ENCODE data around the gene RNF220. TPM values are rescaled to one million over a fixed set of nuclear protein-coding genes. Genes with fewer than 3 reads are reported as not detected.
"Not testable (repeated sequence)": the region's sequence is repeated elsewhere in the genome, so short reads cannot be mapped to it uniquely, and the experiment has no call there.

Gene RNF220
- total RNA-seq, 4 donors from 2014 or later, result 112 to 134 (median 132) TPM

GRCh38 chr1:44559330-44559729, 154.3 kb downstream of the RNF220 start:
- Histone ChIP-seq H3K9me3 (no peaks in the 10 kb centered on the region), H3K36me3 (no peaks in the 10 kb centered on the region), H3K4me3 (no peak overlapping the region), H3K27me3 (peaks cover 34% of the 10 kb centered on the region), H3K27ac (no peak overlapping the region), H3K4me1 (no peaks in the 10 kb centered on the region)
- no peak for ATAC-seq
- WGBS, 2 donors (ENCODE audit: low coverage in 1 of 2), result 57 to 74% methylated on average over 7 of the region's 13 CpGs
- TF ChIP-seq CTCF (IDR thresholded peaks at IDR 0.05) (no peak), EP300 (IDR thresholded peaks at IDR 0.05) (no peak), POLR2AphosphoS5 (IDR thresholded peaks at IDR 0.05) (no peak), POLR2A (IDR thresholded peaks at IDR 0.05) (no peak)

GRCh38 chr1:44559913-44560312, 154.9 kb downstream of the RNF220 start:
- Histone ChIP-seq H3K9me3 (no peaks in the 10 kb centered on the region), H3K27me3 (peaks cover 34% of the 10 kb centered on the region), H3K4me3 (no peak overlapping the region), H3K27ac (no peak overlapping the region), H3K36me3 (no peaks in the 10 kb centered on the region), H3K4me1 (no peaks in the 10 kb centered on the region)
- 100% methylated on average over 1 of the region's 6 CpGs for WGBS, 2 donors (ENCODE audit: low coverage in 1 of 2)
- ATAC-seq, result no peak
- TF ChIP-seq CTCF (IDR thresholded peaks at IDR 0.05) (no peak), POLR2A (IDR thresholded peaks at IDR 0.05) (no peak), POLR2AphosphoS5 (IDR thresholded peaks at IDR 0.05) (no peak), EP300 (IDR thresholded peaks at IDR 0.05) (no peak)

- not testable (repeated sequence) for H3K27ac ChIP-seq, H3K4me1 ChIP-seq, H3K36me3 ChIP-seq, ATAC-seq, H3K9me3 ChIP-seq, H3K4me3 ChIP-seq
- 76 to 94% methylated on average over 3 of the region's 3 CpGs for WGBS, 2 donors (ENCODE audit: low coverage in 1 of 2)
- H3K27me3 ChIP-seq, result peaks cover 40% of the 10 kb centered on the region
Measured at GRCh38 chr1:44560696-44561095, 155.6 kb downstream of the RNF220 start.

GRCh38 chr1:44565259-44565750, 160.2 kb downstream of the RNF220 start:
- Histone ChIP-seq H3K27ac (no peak overlapping the region), H3K36me3 (no peaks in the 10 kb centered on the region), H3K4me1 (no peaks in the 10 kb centered on the region), H3K27me3 (peaks cover 38% of the 10 kb centered on the region), H3K4me3 (no peak overlapping the region), H3K9me3 (no peaks in the 10 kb centered on the region)
- ATAC-seq, result no peak
- TF ChIP-seq CTCF (IDR thresholded peaks at IDR 0.05), result no peak
- WGBS, 2 donors (ENCODE audit: low coverage in 1 of 2), result 67 to 75% methylated on average over 1 to 2 of the region's 5 CpGs

- Histone ChIP-seq H3K27ac (no peak overlapping the region), H3K4me3 (no peak overlapping the region), H3K9me3 (no peaks in the 10 kb centered on the region), H3K27me3 (peaks cover 34% of the 10 kb centered on the region), H3K4me1 (no peaks in the 10 kb centered on the region), H3K36me3 (no peaks in the 10 kb centered on the region)
- TF ChIP-seq CTCF (IDR thresholded peaks at IDR 0.05) (no peak), EP300 (IDR thresholded peaks at IDR 0.05) (no peak), POLR2A (IDR thresholded peaks at IDR 0.05) (no peak), POLR2AphosphoS5 (IDR thresholded peaks at IDR 0.05) (no peak)
- 58 to 75% methylated on average over 4 to 5 of the region's 6 CpGs for WGBS, 2 donors (ENCODE audit: low coverage in 1 of 2)
- ATAC-seq, result no peak
Measured at GRCh38 chr1:44565833-44566232, 160.8 kb downstream of the RNF220 start.
